K562 (cell line): ENCODE data around the gene BCL7C. TPM values are rescaled to one million over a fixed set of nuclear protein-coding genes. Genes with fewer than 3 reads are reported as not detected.

Experiments
- ATF3 ChIP-seq, 2 experiments: fragments of 450-650 bp in 1 of 2; sonication (generic) in 1 of 2; formaldehyde crosslinking in 1 of 2; IDR thresholded peaks in 1 of 2; conservative IDR thresholded peaks in 1 of 2; 2 replicates each; pipeline versions ENCODE4 v1.6.1 to v1.8.1; 2016 to 2023; ENCODE audit warnings: mild to moderate bottlenecking in 2 of 2, moderate library complexity in 2 of 2, inconsistent platforms in 1 of 2, missing genetic modification reagents in 1 of 2
- CTBP1 ChIP-seq: fragments of 450-650 bp; IDR thresholded peaks from 2 replicates; pipeline ENCODE4 v1.6.1; 2016; ENCODE audit warnings: borderline replicate concordance
- ETV6 ChIP-seq, 3 experiments: fragments of 150-350 bp in 1 of 3; sonication (generic) in 1 of 3; formaldehyde crosslinking in 1 of 3; IDR thresholded peaks; 2 replicates each; pipeline versions ENCODE4 v1.6.1 to v1.8.0; 2014 to 2022; ENCODE audit warnings: borderline replicate concordance in 2 of 3, low read depth in 2 of 3, antibody characterized with exemption in 1 of 3, low read length in 1 of 3, mild to moderate bottlenecking in 1 of 3, missing genetic modification reagents in 1 of 3
- FOXK1 ChIP-seq: sonication (generic); formaldehyde crosslinking; IDR thresholded peaks from 2 replicates; pipeline ENCODE4 v1.8.0; 2022; ENCODE audit warnings: missing genetic modification reagents, mild to moderate bottlenecking, borderline replicate concordance
- FOXK2 ChIP-seq, 2 experiments: fragments of 450-650 bp; IDR thresholded peaks in 1 of 2; conservative IDR thresholded peaks in 1 of 2; 2 replicates each; pipeline ENCODE4 v1.6.1; 2016; ENCODE audit warnings: low read depth in 2 of 2, mild to moderate bottlenecking in 1 of 2
- HDAC2 ChIP-seq: fragments of 450-650 bp; IDR thresholded peaks from 2 replicates; pipeline ENCODE4 v1.6.1; 2016; ENCODE audit warnings: mild to moderate bottlenecking
- KDM2B ChIP-seq: fragments of 250-450 bp; sonication (Bioruptor Pico); IDR thresholded peaks from 2 replicates; pipeline ENCODE4 v1.8.0; 2021; ENCODE audit warnings: mild to moderate bottlenecking, moderate library complexity
- KLF1 ChIP-seq: fragments of 450-650 bp; IDR thresholded peaks from 2 replicates; pipeline ENCODE4 v1.6.1; 2016; ENCODE audit warnings: missing genetic modification characterization, missing compliant biosample characterization
- NFIC ChIP-seq: fragments of 450-650 bp; IDR thresholded peaks from 2 replicates; pipeline ENCODE4 v1.6.1; 2017; ENCODE audit warnings: mild to moderate bottlenecking, inconsistent platforms
- NFYB ChIP-seq: IDR thresholded peaks from 2 replicates; pipeline ENCODE4 v1.6.1; 2011; ENCODE audit warnings: mild to moderate bottlenecking, moderate library complexity; ENCODE audit not compliant: insufficient read length; ENCODE audit errors: extremely low read depth
- NR2C1 ChIP-seq, 2 experiments: fragments of 450-650 bp; IDR thresholded peaks; 2 replicates each; pipeline ENCODE4 v1.6.1; 2017; ENCODE audit warnings: mild to moderate bottlenecking in 2 of 2, antibody characterized with exemption in 1 of 2, inconsistent platforms in 1 of 2, missing compliant biosample characterization in 1 of 2, missing genetic modification characterization in 1 of 2
- NR2C2 ChIP-seq, 2 experiments: fragments of 200-800 bp in 1 of 2; sonication (Bioruptor generic) in 1 of 2; sonication (generic) in 1 of 2; formaldehyde crosslinking in 1 of 2; IDR thresholded peaks; 2 replicates each; pipeline versions ENCODE4 v1.6.1 to v1.8.0; 2016 to 2022; ENCODE audit warnings: mild to moderate bottlenecking in 1 of 2, missing compliant biosample characterization in 1 of 2, missing genetic modification characterization in 1 of 2, missing genetic modification reagents in 1 of 2
- SMAD4 ChIP-seq: fragments of 250-450 bp; sonication (Bioruptor Pico); conservative IDR thresholded peaks from 2 replicates; pipeline ENCODE4 v1.8.0; 2021; ENCODE audit warnings: inconsistent platforms, mild to moderate bottlenecking, moderate library complexity
- SPI1 ChIP-seq: IDR thresholded peaks from 2 replicates; pipeline ENCODE4 v1.6.1; 2011; ENCODE audit warnings: low read depth, low read length, control low read depth, borderline replicate concordance
- TAF1 ChIP-seq: IDR thresholded peaks from 2 replicates; pipeline ENCODE4 v1.6.1; 2011; ENCODE audit warnings: mild to moderate bottlenecking, low read length, moderate library complexity; ENCODE audit not compliant: insufficient read depth, control insufficient read depth, severe bottlenecking; ENCODE audit errors: extremely low read depth
- TAF15 ChIP-seq: fragments of 200-400 bp; formaldehyde crosslinking; IDR thresholded peaks from 2 replicates; pipeline ENCODE4 v1.6.1; 2017; ENCODE audit warnings: mild to moderate bottlenecking, low read depth, low read length, moderate library complexity
- TOE1 ChIP-seq, 2 experiments: fragments of 450-650 bp in 1 of 2; sonication (generic) in 1 of 2; formaldehyde crosslinking in 1 of 2; IDR thresholded peaks; 2 replicates each; pipeline versions ENCODE4 v1.7.1 to v1.8.0; 2016 to 2022; ENCODE audit warnings: borderline replicate concordance in 2 of 2, mild to moderate bottlenecking in 2 of 2, antibody characterized with exemption in 1 of 2, inconsistent platforms in 1 of 2, low read depth in 1 of 2, missing genetic modification reagents in 1 of 2, moderate library complexity in 1 of 2
- ZMIZ1 ChIP-seq, 2 experiments: fragments of 150-350 bp in 1 of 2; IDR thresholded peaks; 2 replicates each; pipeline ENCODE4 v1.6.1; 2012 to 2016; ENCODE audit warnings: low read depth in 2 of 2, low read length in 2 of 2, mild to moderate bottlenecking in 1 of 2, moderate library complexity in 1 of 2
- ZNF184 ChIP-seq: sonication (generic); formaldehyde crosslinking; IDR thresholded peaks from 2 replicates; pipeline ENCODE4 v1.5.0; 2020; ENCODE audit warnings: missing genetic modification reagents
- ZNF224 ChIP-seq: sonication (generic); formaldehyde crosslinking; IDR thresholded peaks from 2 replicates; pipeline ENCODE4 v1.8.0; 2022; ENCODE audit warnings: mild to moderate bottlenecking, missing genetic modification reagents
- polyA plus RNA-seq, 8 experiments: library from polyadenylated mRNA; depleted of rRNA in 4 of 8; stranded (reverse) in 5 of 8; unstranded in 3 of 8; fragments of >200 nt; fragmentation: Nextera tagmentation in 2 of 8; fragmentation: Illumina TruSeq in 1 of 8; extraction: Ambion mirVana in 2 of 8; extraction: Trizol in 1 of 8; gene quantifications; 2 replicates each; pipeline versions ENCODE4 v1.2.1 to v1.2.3, GENCODE V29; 2011 to 2014; ENCODE audit warnings: inconsistent platforms in 1 of 8, missing spikeins in 1 of 8
- total RNA-seq, 7 experiments: library from RNA; depleted of rRNA in 6 of 7; stranded (reverse); fragments of >200 nt in 6 of 7; fragmentation: Illumina TruSeq in 2 of 7; extraction: Trizol in 2 of 7; gene quantifications; 2 replicates each; pipeline versions ENCODE4 v1.2.1 to v1.2.3, GENCODE V29; 2011 to 2021; ENCODE audit warnings: low replicate concordance in 1 of 7

The BCL7C gene
- total and polyA plus RNA-seq, 9 of the 15 experiments (the other 6 are each of a cell fraction or from before 2014, with no cell fraction given) = 1.7 to 85.8 (median 19.6) TPM

- TF ChIP-seq FOXK1 (CRISPR knock-in tag) = peak; percentile 97
- TF ChIP-seq CTBP1 = peak; percentile 85; the same call in 1 of the 2 replicates
- peak; percentile 69; the same call in 1 of the 2 replicates for TF ChIP-seq KDM2B (CRISPR knock-in tag)
- TF ChIP-seq TOE1 (IDR thresholded peaks at IDR 0.05; ENCODE audit: borderline replicate concordance) = peak; percentile 57; the same call in 1 of the 2 replicates
- TF ChIP-seq TOE1 (CRISPR knock-in tag; IDR thresholded peaks at IDR 0.05; ENCODE audit: borderline replicate concordance, low read depth) = peak; percentile 96; the same call in 1 of the 2 replicates
- no peak for TF ChIP-seq SPI1
- TF ChIP-seq NR2C2 (CRISPR knock-in tag; IDR thresholded peaks at IDR 0.05) = peak; percentile 88
- TF ChIP-seq NR2C2 (tag; IDR thresholded peaks at IDR 0.05) = peak; percentile 47; the same call in 1 of the 2 replicates
- TF ChIP-seq NR2C1 (IDR thresholded peaks at IDR 0.05) = no peak
- 0 out of 2 replicates have a peak, but pooled peaks have one; percentile 24 for TF ChIP-seq NR2C1 (tag; IDR thresholded peaks at IDR 0.05)
- no peak for TF ChIP-seq TAF15
- peak; percentile 32 for TF ChIP-seq NFIC
- TF ChIP-seq SMAD4 = peak; percentile 94
- TF ChIP-seq TAF1 = peak; percentile 16
- TF ChIP-seq NFYB = no peak
- 0 out of 2 replicates have a peak, but pooled peaks have one; percentile 61 for TF ChIP-seq KLF1
- no peak for TF ChIP-seq ZMIZ1 (IDR thresholded peaks at IDR 0.05; ENCODE audit: low read depth in 2 of 2, low read length in 2 of 2)
- no peak for TF ChIP-seq ATF3 (IDR thresholded peaks at IDR 0.05)
- TF ChIP-seq ATF3 (CRISPR knock-in tag; conservative IDR thresholded peaks at IDR 0.05) = peak; percentile 68
- no peak for TF ChIP-seq ZNF184
- TF ChIP-seq ZNF224 (CRISPR knock-in tag) = peak; percentile 84; the same call in 1 of the 2 replicates
- peak in 1 of 2 experiments; percentile 22; a peak in 1 of 4 replicates for TF ChIP-seq FOXK2 (conservative IDR thresholded peaks at IDR 0.05 in 1 of 2, IDR thresholded peaks at IDR 0.05 in 1 of 2; ENCODE audit: low read depth in 2 of 2)
- TF ChIP-seq HDAC2 = peak; percentile 72
- no peak for TF ChIP-seq ETV6 (IDR thresholded peaks at IDR 0.05; ENCODE audit: borderline replicate concordance in 1 of 2, low read depth in 2 of 2, low read length in 1 of 2)
- TF ChIP-seq ETV6 (CRISPR knock-in tag; IDR thresholded peaks at IDR 0.05; ENCODE audit: borderline replicate concordance) = peak; percentile 95; the same call in 1 of the 2 replicates
Measured at GRCh38 chr16:30893744-30894539, at the start of gene BCL7C (continued).
